Activated CD4-positive, CD25-positive, alpha-beta regulatory T cell (primary cell): ENCODE data around the gene USP3.

Source experiments
- DNase-seq, 4 experiments: peaks; one replicate each; lab custom pipeline; 2025; lab: John Stamatoyannopoulos, UW

The USP3 gene

GRCh38 chr15:63544258-63545026 lies 40.0 kb downstream of the USP3 start:
- no peak for DNase-seq

- DNase-seq = no peak
Observed at GRCh38 chr15:63545520-63545919, 41.1 kb downstream of the USP3 start.

- DNase-seq = no peak
Observed at GRCh38 chr15:63551400-63551799, 47.0 kb downstream of the USP3 start.

GRCh38 chr15:63553388-63553791 lies 49.0 kb downstream of the USP3 start:
- no peak for DNase-seq

- DNase-seq = no peak
Observed at GRCh38 chr15:63554337-63554927, 50.0 kb downstream of the USP3 start.

- DNase-seq = no peak
Observed at GRCh38 chr15:63555507-63555906, 51.1 kb downstream of the USP3 start.

- no peak for DNase-seq
Observed at GRCh38 chr15:63556246-63556645, 51.9 kb downstream of the USP3 start.

- no peak for DNase-seq
Observed at GRCh38 chr15:63556736-63557135, 52.3 kb downstream of the USP3 start.

GRCh38 chr15:63559753-63560152 lies 55.4 kb downstream of the USP3 start:
- DNase-seq = no peak

GRCh38 chr15:63560741-63561448 lies 56.5 kb downstream of the USP3 start:
- peak in 1 of 4 experiments; percentile 4 for DNase-seq

- no peak for DNase-seq
Observed at GRCh38 chr15:63564093-63564492, 59.7 kb downstream of the USP3 start.

GRCh38 chr15:63565536-63566186 lies 61.3 kb downstream of the USP3 start:
- no peak for DNase-seq

GRCh38 chr15:63572749-63573464 lies 68.5 kb downstream of the USP3 start:
- DNase-seq = no peak

GRCh38 chr15:63573533-63573932 lies 69.1 kb downstream of the USP3 start:
- DNase-seq = no peak

- no peak for DNase-seq
Observed at GRCh38 chr15:63575312-63575711, 70.9 kb downstream of the USP3 start.

- DNase-seq = no peak
Observed at GRCh38 chr15:63576441-63576840, 72.0 kb downstream of the USP3 start.

GRCh38 chr15:63582179-63582578 lies 77.8 kb downstream of the USP3 start:
- DNase-seq = no peak

GRCh38 chr15:63582718-63583426 lies 78.5 kb downstream of the USP3 start:
- no peak for DNase-seq

GRCh38 chr15:63586790-63587189 lies 82.4 kb downstream of the USP3 start:
- no peak for DNase-seq

- no peak for DNase-seq
Observed at GRCh38 chr15:63587527-63587926, 83.1 kb downstream of the USP3 start.

- no peak for DNase-seq
Observed at GRCh38 chr15:63588826-63589225, 84.4 kb downstream of the USP3 start.
